ENCODE measurements around the gene OR2B6.
"Not testable (repeated sequence)": the region's sequence is repeated elsewhere in the genome, so short reads cannot be mapped to it uniquely, and the experiment has no call there.

The OR2B6 gene

DNA sequence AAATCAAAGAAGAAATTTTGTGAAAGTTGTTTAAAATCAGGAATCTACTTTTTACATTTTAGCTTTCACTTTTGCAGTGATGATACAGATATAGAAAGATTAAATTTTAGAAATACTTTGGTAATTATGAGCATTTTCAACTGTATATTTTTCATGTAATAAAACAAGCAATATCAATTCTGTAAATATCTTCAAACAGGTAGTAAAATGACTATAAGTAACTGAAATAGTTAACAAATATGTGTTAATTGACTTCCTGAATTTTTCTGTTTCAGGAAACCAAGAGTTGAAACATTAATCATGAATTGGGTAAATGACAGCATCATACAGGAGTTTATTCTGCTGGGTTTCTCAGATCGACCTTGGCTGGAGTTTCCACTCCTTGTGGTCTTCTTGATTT lies at the start of gene OR2B6:
TSS of gene OR2B6 (plus strand) at position 301 of the 400 bp plus-strand sequence. CDS start at position 301, 0 bp downstream.
- no peak for DNase-seq (ENCODE audit: low read depth)

- no peak for DNase-seq (ENCODE audit: low read depth)
Observed at GRCh38 chr6:27908017-27908416, 49.0 kb upstream of the OR2B6 start.

- no peak for DNase-seq (ENCODE audit: low read depth)
Observed at GRCh38 chr6:27911956-27912446, 45.0 kb upstream of the OR2B6 start, which contains the start of gene OR2B2. OR2B2 (minus strand) TSS chr6:27912396; CDS start chr6:27912319, 77 bp downstream.

DNA sequence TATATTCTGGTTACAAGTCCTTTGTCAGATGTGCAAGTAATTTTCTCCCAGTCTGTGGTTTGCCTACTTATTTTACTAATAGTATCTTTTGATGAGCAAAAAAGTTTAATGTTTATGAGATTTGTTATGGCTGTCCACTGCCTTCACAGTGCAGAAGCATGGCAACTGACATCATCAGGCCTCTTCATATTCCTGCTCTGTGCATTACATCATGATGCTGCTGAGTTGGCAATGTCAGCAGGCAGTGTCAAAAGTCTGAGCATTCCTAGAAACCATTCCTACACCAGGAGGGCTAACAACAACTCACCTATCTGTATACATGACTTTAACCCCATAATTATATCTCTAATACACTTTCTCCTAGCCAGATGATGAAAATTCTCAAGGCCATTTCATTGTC lies 34.1 kb upstream of the OR2B6 start:
- no peak for DNase-seq (ENCODE audit: low read depth)

GRCh38 chr6:27924179-27924578 lies 32.9 kb upstream of the OR2B6 start:
- DNase-seq (ENCODE audit: low read depth) = no peak

- not testable (repeated sequence) for DNase-seq (ENCODE audit: low read depth)
Observed at GRCh38 chr6:27928041-27928440, 29.0 kb upstream of the OR2B6 start.

GRCh38 chr6:27929930-27930329 lies 27.1 kb upstream of the OR2B6 start:
- not testable (repeated sequence) for DNase-seq (ENCODE audit: low read depth)

- no peak for DNase-seq (ENCODE audit: low read depth)
Observed at GRCh38 chr6:27931209-27931608, 25.8 kb upstream of the OR2B6 start.

DNA sequence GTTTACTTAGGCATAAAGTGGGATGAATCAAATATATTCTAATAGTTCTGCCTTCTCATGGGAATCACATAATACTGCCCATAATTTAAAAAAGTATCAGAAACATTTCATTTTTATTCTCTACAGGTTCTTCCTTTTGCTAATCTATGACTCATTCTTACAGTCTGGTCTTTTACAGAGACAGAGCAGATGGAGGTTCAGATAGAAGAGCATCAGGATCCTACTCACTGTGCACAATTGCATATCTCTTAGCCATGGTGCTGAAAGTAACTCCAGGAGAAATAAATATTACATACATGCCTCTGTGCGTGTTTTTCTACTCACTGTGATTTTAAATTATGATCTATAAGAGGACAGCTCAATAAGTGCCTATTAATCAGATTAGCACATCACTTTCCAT lies 16.3 kb upstream of the OR2B6 start:
- peak; percentile 7 for DNase-seq (ENCODE audit: low read depth)

- DNase-seq (ENCODE audit: low read depth) = not testable (repeated sequence)
Observed at GRCh38 chr6:27943072-27943471, 14.0 kb upstream of the OR2B6 start.

DNA sequence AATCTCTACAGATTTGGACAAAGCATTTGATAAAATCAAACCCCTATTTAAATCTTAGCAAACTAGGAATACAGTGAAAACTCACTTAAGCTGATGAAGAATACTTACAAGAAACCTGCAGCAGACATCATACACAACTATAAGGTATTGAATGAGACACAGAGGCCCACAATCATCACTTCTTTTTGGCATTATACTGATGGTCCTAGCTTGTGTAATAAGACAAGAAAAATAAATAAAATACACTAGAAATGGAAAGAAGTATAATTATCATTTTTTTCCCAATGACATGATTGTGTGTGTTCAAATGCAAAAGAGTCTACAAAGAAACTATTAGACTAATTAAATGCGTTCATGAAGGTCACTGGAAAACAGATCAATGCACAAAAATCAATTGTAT lies 8.8 kb upstream of the OR2B6 start:
- DNase-seq (ENCODE audit: low read depth) = no peak

DNA sequence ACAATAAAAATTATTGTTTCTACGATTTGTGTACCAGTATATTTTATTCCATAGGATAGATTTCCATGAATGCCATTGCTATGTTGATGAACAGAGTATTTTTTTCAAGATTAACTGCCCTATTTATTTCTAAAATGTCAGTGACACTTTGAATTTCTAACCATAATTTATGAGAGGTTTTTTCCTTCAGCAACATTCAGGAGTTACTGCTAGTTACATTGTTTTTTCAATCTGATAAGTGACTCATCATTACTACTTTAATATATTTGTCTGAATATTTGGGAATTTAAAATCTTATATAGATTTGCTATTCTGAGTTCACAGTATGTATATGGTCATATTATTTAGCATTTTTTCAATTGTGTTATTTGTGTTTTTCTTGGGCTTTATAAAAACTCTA lies 6.0 kb upstream of the OR2B6 start:
- no peak for DNase-seq (ENCODE audit: low read depth)

DNA sequence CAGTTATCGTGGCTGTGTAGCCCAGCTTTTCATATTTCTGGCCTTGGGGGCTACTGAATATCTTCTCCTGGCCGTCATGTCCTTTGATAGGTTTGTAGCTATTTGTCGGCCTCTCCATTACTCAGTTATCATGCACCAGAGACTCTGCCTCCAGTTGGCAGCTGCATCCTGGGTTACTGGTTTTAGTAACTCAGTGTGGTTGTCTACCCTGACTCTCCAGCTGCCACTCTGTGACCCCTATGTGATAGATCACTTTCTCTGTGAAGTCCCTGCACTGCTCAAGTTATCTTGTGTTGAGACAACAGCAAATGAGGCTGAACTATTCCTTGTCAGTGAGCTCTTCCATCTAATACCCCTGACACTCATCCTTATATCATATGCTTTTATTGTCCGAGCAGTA lies 475 bp downstream of the OR2B6 start:
- DNase-seq (ENCODE audit: low read depth) = no peak

DNA sequence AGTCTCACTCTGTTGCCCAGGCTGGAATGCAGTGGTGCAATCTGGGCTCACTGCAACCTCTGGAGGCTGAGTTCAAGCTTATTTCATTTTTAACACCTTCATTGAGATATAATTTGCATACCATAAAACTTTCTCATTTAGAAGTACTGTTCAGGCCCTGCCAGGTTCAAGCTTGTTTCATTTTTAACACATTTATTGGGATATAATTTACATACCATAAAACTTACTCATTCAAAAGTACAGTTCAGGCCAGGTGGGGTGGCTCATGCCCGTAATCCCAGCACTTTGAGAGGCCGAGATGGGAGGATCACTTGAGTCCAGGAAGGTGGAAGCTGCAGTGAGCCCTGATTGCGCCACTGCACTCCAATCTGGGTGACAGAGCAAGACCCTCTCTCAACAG lies 5.5 kb downstream of the OR2B6 start:
- DNase-seq (ENCODE audit: low read depth) = no peak

DNA sequence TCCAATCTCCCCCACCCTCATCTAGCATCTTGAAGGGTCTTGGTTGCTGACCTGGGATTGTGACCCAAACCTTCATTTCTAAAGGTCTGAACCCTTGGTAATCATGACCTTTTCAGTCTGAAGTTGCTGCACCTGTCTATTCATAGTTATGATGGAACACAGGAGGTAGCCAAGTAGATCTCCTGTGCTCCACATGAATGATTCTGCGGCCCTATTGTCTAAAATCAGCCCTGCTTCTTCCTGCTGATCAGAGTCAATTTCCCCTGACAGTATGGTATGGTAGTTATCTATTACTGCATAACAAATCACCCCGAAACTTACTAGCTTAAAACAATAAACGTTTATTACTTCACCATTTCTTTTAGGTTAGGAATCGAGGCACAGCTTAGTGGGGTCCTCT lies 9.0 kb downstream of the OR2B6 start:
- DNase-seq (ENCODE audit: low read depth) = no peak

DNA sequence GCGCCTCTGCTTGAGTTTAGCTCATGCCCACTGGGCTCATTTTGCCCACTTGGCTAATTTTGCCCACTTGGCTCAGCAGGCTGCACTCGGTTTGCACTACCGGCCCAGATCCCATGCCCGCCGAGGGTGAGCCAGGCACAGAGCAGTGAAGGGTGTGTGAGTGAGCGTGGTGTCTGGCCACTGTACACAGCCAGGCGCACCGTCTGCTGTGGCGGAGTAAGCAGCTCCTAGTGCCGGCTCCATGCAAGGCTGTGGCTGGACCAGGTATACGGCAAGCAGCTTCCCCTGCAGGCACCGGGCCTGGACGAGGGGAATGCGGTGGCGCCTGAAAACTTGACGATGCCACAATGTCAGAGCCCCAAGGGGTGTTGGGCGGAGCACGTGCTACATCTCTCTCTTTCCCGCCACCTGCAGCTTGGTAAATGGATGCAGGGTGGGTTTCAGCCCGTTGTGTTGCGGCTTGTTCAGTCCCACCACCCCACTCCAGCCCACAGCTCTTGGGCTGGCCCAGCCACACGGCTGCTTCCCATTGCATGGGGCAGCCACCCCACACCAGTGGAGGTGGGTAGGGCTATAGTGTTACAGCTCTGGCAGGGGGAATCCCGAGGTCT lies 9.9 kb downstream of the OR2B6 start:
- DNase-seq (ENCODE audit: low read depth) = no peak

GRCh38 chr6:27970444-27970843 lies 13.4 kb downstream of the OR2B6 start:
- no peak for DNase-seq (ENCODE audit: low read depth)

DNA sequence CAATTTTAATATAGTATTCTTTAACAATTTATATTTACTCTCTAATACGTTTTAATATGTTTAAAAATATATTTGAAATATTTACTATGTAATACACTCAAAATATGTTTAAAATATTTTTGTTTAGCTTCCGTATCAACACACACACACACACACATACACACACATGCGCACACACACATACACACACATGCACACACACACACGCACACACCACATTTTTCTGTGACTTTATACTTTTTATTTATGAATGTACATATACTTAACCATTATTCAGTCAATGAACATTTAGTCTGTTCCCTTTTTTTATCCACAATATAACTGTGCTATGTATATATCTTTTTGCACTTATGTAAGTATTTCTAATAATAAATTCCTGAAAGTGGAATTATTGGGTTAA lies 15.7 kb downstream of the OR2B6 start:
- no peak for DNase-seq (ENCODE audit: low read depth)

DNA sequence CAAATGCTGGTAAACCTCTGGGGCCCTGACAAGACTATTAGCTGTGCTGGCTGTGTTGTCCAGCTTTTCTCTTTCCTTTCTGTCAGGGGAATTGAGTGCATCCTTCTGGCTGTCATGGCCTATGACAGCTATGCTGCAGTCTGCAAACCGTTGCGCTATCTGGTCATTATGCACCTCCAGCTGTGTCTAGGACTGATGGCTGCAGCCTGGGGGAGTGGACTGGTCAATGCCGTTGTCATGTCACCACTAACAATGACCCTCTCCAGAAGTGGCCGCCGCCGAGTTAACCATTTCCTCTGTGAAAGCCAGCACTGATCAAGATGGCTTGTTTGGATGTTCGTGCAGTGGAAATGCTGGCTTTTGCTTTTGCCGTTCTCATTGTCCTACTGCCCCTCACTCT lies 20.3 kb downstream of the OR2B6 start:
- DNase-seq (ENCODE audit: low read depth) = no peak

DNA sequence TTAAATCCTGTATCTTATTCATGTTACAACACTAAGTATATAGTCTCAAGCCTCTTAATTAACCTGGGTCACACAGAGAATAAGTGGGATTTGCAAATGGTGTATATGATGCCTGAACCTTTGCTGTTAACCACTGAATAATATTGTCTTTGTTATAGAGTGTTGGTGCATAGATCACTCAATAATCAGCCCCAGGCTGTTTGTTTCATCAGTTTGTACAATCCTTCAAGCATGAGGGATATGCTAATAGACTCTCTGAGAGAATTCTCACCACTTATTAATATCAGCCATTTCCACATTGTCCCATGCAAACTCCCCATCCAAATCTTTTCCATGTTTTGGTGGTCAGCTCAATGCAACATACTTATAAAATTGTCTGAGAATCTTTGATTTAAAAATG lies 21.7 kb downstream of the OR2B6 start:
- DNase-seq (ENCODE audit: low read depth) = no peak

GRCh38 chr6:27980111-27980510 lies 23.1 kb downstream of the OR2B6 start:
- no peak for DNase-seq (ENCODE audit: low read depth)

- peak; percentile 54 for DNase-seq (ENCODE audit: low read depth)
Observed at GRCh38 chr6:27986928-27987725, 30.1 kb downstream of the OR2B6 start.

GRCh38 chr6:27994616-27995015 lies 37.6 kb downstream of the OR2B6 start:
- no peak for DNase-seq (ENCODE audit: low read depth)

Data from amniotic epithelial cell (primary cell).